Measurements from ENCODE around the gene CMPK2. TPM values are rescaled to one million over a fixed set of nuclear protein-coding genes. Genes with fewer than 3 reads are reported as not detected.

CMPK2 gene
- total and polyA plus RNA-seq, 7 experiments from 2014 or later, result 4.0 to 63.0 (median 6.6) TPM

DNA sequence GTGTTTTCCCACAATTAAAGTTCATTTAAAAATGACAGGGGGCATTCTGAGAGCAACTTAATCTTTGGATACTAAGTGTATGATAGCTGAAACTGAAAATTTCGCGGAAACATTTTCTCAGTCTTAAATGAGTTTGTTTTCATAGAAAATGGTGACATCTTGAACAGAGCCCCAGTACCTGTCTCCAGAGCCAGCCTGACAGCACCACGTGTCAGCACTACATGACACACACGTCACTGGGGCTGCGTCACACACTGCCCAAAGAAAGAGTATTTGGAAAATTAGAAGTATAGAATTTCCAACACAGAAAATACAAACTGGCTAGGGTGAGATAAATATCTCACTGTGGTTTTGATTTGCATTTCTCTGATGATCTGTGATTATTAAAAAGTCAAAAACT is 50.8 kb downstream of the CMPK2 start:
- H3K9me3 ChIP-seq (ENCODE audit: control insufficient read depth in 2 of 3, low read length in 3 of 3), result no peaks in the 10 kb centered on the region
- ChIA-PET POLR2A (no interaction called here), CTCF (no interaction called here)
- no peaks in the 10 kb centered on the region for H3K36me3 ChIP-seq (ENCODE audit: control insufficient read depth in 2 of 3, insufficient read depth in 3 of 3, low read length in 3 of 3)
- no peaks in the 10 kb centered on the region for H3K27me3 ChIP-seq (ENCODE audit: control insufficient read depth in 2 of 2, insufficient read depth in 2 of 2, low read length in 2 of 2)
- H3K4me1 Mint-ChIP-seq, result peaks cover 0 to 4% (median 0%) of the 10 kb centered on the region in 7 donors
- H3K4me3 ChIP-seq (ENCODE audit: low read length), result no peak overlapping the region
- no peak overlapping the region for H3K27ac Mint-ChIP-seq
- intact Hi-C loops (cut with micrococcal nuclease), result no loop called here
- no peaks in the 10 kb centered on the region for H3K4me1 ChIP-seq (ENCODE audit: control insufficient read depth in 2 of 2, insufficient read depth in 2 of 2, low read length in 2 of 2)
- ATAC-seq, result no peak
- no peak overlapping the region for H3K27ac ChIP-seq (ENCODE audit: low read depth, low read length)
- H3K36me3 Mint-ChIP-seq, result no peaks in the 10 kb centered on the region
- DNase-seq, result no peak
- peaks cover 8 to 32% (median 17%) of the 10 kb centered on the region in 5 donors for H3K27me3 Mint-ChIP-seq
- peaks cover 0 to 3% (median 0%) of the 10 kb centered on the region in 11 donors for H3K9me3 Mint-ChIP-seq
- no peak overlapping the region for H3K4me3 Mint-ChIP-seq

DNA sequence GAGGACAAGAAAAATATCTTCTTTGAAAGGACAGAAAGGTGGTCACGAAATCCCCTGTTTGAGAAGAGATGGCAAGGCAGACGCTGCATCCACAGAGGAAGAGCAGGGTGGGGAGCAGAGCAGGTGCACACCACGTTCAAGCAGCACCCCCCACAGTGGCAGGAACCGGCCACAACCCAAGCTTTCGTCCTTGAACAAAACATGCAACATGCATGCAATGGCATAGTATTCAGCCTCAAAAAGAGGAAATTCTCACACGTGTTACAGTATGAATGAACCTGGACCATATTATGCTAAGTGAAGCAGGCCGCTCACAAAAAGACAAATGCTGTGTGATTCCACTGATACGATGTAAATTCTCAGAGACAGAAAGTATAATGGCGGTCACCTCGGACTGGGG is 51.4 kb downstream of the CMPK2 start:
- Histone ChIP-seq H3K9me3 (ENCODE audit: control insufficient read depth in 2 of 3, low read length in 3 of 3) (no peaks in the 10 kb centered on the region), H3K27me3 (ENCODE audit: control insufficient read depth in 2 of 2, insufficient read depth in 2 of 2, low read length in 2 of 2) (no peaks in the 10 kb centered on the region), H3K4me1 (ENCODE audit: control insufficient read depth in 2 of 2, insufficient read depth in 2 of 2, low read length in 2 of 2) (no peaks in the 10 kb centered on the region), H3K27ac (ENCODE audit: low read depth, low read length) (no peak overlapping the region), H3K4me3 (ENCODE audit: low read length) (no peak overlapping the region), H3K36me3 (ENCODE audit: control insufficient read depth in 2 of 3, insufficient read depth in 3 of 3, low read length in 3 of 3) (no peaks in the 10 kb centered on the region)
- intact Hi-C loops (cut with micrococcal nuclease), result no loop called here
- DNase-seq (no peak), ATAC-seq (no peak)
- ChIA-PET POLR2A (no interaction called here), CTCF (no interaction called here)
- H3K27me3 Mint-ChIP-seq, result peaks cover 8 to 30% (median 19%) of the 10 kb centered on the region in 5 donors
- no peak overlapping the region for H3K27ac Mint-ChIP-seq
- H3K36me3 Mint-ChIP-seq, result no peaks in the 10 kb centered on the region
- H3K4me3 Mint-ChIP-seq, result no peak overlapping the region
- peaks cover 0 to 4% (median 0%) of the 10 kb centered on the region in 7 donors for H3K4me1 Mint-ChIP-seq
- peaks cover 0 to 3% (median 0%) of the 10 kb centered on the region in 11 donors for H3K9me3 Mint-ChIP-seq

DNA sequence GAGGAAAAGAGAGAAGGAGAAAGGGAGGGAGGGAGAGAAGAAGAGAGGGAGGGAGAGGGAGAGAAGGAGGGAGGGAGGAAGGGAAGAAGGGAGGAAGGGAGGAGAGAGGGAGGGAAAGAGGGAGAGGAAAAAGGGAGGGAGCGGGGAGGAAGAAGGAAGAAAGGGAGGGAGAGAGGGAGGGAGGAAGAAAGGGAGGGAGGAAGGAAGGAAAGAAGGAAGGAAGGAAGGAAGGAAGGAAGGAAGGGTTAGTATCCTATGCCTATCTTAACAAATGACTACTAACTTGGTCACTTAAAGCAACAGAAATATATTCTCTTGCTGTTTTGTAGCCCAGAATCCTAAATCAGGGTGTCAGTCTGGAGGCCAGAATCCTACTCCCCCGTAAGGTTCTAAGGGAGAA is 52.1 kb downstream of the CMPK2 start:
- Mint-ChIP-seq H3K4me1 (peaks cover 0 to 4% (median 0%) of the 10 kb centered on the region in 7 donors), H3K9me3 (peaks cover 0 to 3% (median 0%) of the 10 kb centered on the region in 11 donors), H3K27ac (no peak overlapping the region), H3K36me3 (no peaks in the 10 kb centered on the region), H3K27me3 (peaks cover 8 to 33% (median 21%) of the 10 kb centered on the region in 5 donors), H3K4me3 (no peak overlapping the region)
- Histone ChIP-seq H3K27ac (ENCODE audit: low read depth, low read length) (no peak overlapping the region), H3K9me3 (ENCODE audit: control insufficient read depth in 2 of 3, low read length in 3 of 3) (no peaks in the 10 kb centered on the region), H3K4me3 (ENCODE audit: low read length) (no peak overlapping the region), H3K36me3 (ENCODE audit: control insufficient read depth in 2 of 3, insufficient read depth in 3 of 3, low read length in 3 of 3) (no peaks in the 10 kb centered on the region), H3K27me3 (ENCODE audit: control insufficient read depth in 2 of 2, insufficient read depth in 2 of 2, low read length in 2 of 2) (no peaks in the 10 kb centered on the region), H3K4me1 (ENCODE audit: control insufficient read depth in 2 of 2, insufficient read depth in 2 of 2, low read length in 2 of 2) (no peaks in the 10 kb centered on the region)
- ATAC-seq, result no peak
- ChIA-PET CTCF (no interaction called here), POLR2A (no interaction called here)
- intact Hi-C loops (cut with micrococcal nuclease), result no loop called here
- no peak for DNase-seq

DNA sequence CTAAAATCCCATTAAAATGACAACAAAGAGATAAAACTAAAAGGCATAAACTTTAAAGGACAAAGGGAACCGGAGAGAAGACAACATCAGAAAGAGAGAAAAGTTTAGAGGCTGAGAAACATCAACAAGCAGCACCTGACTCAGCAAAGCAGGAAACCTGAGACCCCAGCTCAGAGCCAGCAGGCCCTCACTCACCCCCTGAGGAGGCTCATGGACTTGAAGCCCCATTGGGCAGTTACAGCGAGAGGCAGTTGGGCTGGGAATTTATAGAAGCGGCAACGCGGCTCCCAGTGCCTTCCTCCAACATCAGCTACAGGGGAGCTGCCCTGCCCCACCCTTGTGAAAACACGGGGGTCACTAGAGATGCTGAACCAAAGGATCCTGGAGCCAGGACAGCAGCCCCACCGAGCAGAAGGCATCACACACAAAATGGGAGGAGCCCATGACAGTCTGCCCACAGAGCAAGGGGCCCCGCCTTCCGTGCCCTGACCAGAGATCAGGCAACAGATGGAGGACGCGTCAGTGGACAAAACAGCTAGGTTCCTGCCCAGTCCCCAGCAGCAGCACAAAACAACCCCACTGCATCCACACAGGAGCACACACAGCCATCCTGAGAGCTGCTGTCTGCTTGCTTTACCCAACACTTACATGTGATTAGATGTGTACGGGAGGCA is 52.7 kb downstream of the CMPK2 start:
- no peak overlapping the region for H3K27ac Mint-ChIP-seq
- Histone ChIP-seq H3K4me1 (ENCODE audit: control insufficient read depth in 2 of 2, insufficient read depth in 2 of 2, low read length in 2 of 2) (no peaks in the 10 kb centered on the region), H3K27me3 (ENCODE audit: control insufficient read depth in 2 of 2, insufficient read depth in 2 of 2, low read length in 2 of 2) (no peaks in the 10 kb centered on the region), H3K9me3 (ENCODE audit: control insufficient read depth in 2 of 3, low read length in 3 of 3) (no peaks in the 10 kb centered on the region), H3K36me3 (ENCODE audit: control insufficient read depth in 2 of 3, insufficient read depth in 3 of 3, low read length in 3 of 3) (no peaks in the 10 kb centered on the region), H3K4me3 (ENCODE audit: low read length) (no peak overlapping the region), H3K27ac (ENCODE audit: low read depth, low read length) (no peak overlapping the region)
- no peaks in the 10 kb centered on the region for H3K36me3 Mint-ChIP-seq
- intact Hi-C loops (cut with micrococcal nuclease), result no loop called here
- H3K9me3 Mint-ChIP-seq, result peaks cover 0 to 3% (median 0%) of the 10 kb centered on the region in 11 donors
- peaks cover 8 to 33% (median 21%) of the 10 kb centered on the region in 5 donors for H3K27me3 Mint-ChIP-seq
- CTCF ChIA-PET, result no interaction called here
- H3K4me1 Mint-ChIP-seq, result peaks cover 0 to 4% (median 0%) of the 10 kb centered on the region in 7 donors
- DNase-seq, result no peak
- POLR2A ChIA-PET, result no interaction called here
- no peak overlapping the region for H3K4me3 Mint-ChIP-seq
- no peak for ATAC-seq

DNA sequence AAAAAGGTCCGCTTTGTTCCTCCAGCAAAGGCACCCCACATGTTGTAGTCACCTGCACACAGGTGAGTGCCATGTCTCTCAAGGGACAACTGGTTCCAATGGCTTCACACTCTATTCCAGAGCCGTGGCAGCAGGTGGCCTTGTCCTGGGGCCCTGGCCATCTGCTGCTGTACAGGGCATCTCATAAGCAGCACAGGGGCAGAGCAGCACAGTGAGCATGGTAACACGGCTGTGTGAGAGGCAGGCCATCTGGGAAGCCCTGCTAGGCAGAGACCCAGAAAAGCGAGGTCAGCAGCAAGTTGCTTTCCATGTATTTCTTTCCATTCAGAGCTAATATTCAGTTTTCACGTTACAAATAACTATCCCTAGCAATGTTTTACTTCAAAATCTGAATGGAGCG is 54.7 kb downstream of the CMPK2 start:
- POLR2A ChIA-PET, result no interaction called here
- DNase-seq (no peak), ATAC-seq (no peak)
- Mint-ChIP-seq H3K9me3 (peaks cover 0 to 3% (median 0%) of the 10 kb centered on the region in 11 donors), H3K27me3 (peaks cover 8 to 40% (median 22%) of the 10 kb centered on the region in 5 donors), H3K36me3 (no peaks in the 10 kb centered on the region), H3K27ac (peak overlapping the region in 1 of 9 donors; percentile 36), H3K4me1 (peaks cover 0 to 4% (median 0%) of the 10 kb centered on the region in 7 donors), H3K4me3 (no peak overlapping the region)
- intact Hi-C loops (cut with micrococcal nuclease), result no loop called here
- H3K27me3 ChIP-seq (ENCODE audit: control insufficient read depth in 2 of 2, insufficient read depth in 2 of 2, low read length in 2 of 2), result no peaks in the 10 kb centered on the region
- CTCF ChIA-PET, result no interaction called here
- no peaks in the 10 kb centered on the region for H3K9me3 ChIP-seq (ENCODE audit: control insufficient read depth in 2 of 3, low read length in 3 of 3)
- H3K4me1 ChIP-seq (ENCODE audit: control insufficient read depth in 2 of 2, insufficient read depth in 2 of 2, low read length in 2 of 2), result no peaks in the 10 kb centered on the region
- no peak overlapping the region for H3K4me3 ChIP-seq (ENCODE audit: low read length)
- H3K36me3 ChIP-seq (ENCODE audit: control insufficient read depth in 2 of 3, insufficient read depth in 3 of 3, low read length in 3 of 3), result no peaks in the 10 kb centered on the region
- no peak overlapping the region for H3K27ac ChIP-seq (ENCODE audit: low read depth, low read length)

DNA sequence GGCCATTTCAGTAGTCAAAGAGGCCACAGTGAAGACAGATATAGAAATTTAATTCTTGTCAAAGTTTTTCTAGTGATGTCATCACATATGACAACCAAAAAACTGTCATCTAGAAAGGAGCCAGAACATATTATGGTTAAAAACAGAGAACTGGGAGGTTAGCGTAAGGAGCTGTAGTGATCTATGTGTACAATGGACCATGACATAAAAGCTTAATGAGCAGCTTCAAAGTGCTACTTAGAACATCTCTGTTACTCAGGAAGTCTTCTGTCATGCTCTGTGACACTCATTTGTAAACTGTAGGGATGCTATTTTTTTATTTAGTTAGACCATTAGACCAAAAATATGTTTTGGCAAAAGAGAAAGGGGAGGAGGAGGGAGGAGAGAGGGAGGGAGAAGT is 57.3 kb downstream of the CMPK2 start:
- H3K27ac ChIP-seq (ENCODE audit: low read depth, low read length), result no peak overlapping the region
- peaks cover 15 to 53% (median 29%) of the 10 kb centered on the region in 5 donors for H3K27me3 Mint-ChIP-seq
- ChIA-PET CTCF (no interaction called here), POLR2A (no interaction called here)
- H3K27me3 ChIP-seq (ENCODE audit: control insufficient read depth in 2 of 2, insufficient read depth in 2 of 2, low read length in 2 of 2), result no peaks in the 10 kb centered on the region
- intact Hi-C loops (cut with micrococcal nuclease), result no loop called here
- no peaks in the 10 kb centered on the region for H3K36me3 ChIP-seq (ENCODE audit: control insufficient read depth in 2 of 3, insufficient read depth in 3 of 3, low read length in 3 of 3)
- no peak overlapping the region for H3K4me3 Mint-ChIP-seq
- no peaks in the 10 kb centered on the region for H3K36me3 Mint-ChIP-seq
- no peaks in the 10 kb centered on the region for H3K9me3 ChIP-seq (ENCODE audit: control insufficient read depth in 2 of 3, low read length in 3 of 3)
- H3K4me1 Mint-ChIP-seq, result peaks cover 0 to 4% (median 0%) of the 10 kb centered on the region in 7 donors
- peak overlapping the region in 1 of 9 donors; percentile 4 for H3K27ac Mint-ChIP-seq
- H3K4me1 ChIP-seq (ENCODE audit: control insufficient read depth in 2 of 2, insufficient read depth in 2 of 2, low read length in 2 of 2), result no peaks in the 10 kb centered on the region
- H3K4me3 ChIP-seq (ENCODE audit: low read length), result no peak overlapping the region
- DNase-seq (no peak), ATAC-seq (no peak)
- H3K9me3 Mint-ChIP-seq, result no peaks in the 10 kb centered on the region

DNA sequence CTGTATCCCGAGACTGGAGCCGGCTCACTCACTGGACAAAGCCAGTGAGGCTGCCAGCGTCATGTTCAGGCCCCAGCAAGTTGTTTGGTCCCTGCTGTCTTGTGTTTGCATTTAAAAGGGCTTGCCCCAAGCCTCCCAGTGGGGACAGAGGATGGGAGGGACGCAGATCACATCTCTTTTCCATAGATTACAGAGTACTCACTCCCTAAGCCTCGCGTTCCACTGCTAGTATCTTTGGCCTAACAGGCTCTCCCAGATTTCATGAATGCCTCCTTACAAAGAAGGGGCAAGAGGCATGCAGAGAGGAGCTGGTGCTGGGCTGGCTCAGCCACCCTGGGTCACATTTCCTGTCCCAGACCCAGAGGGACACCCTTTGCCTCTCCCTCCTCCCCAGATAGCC is 59.1 kb downstream of the CMPK2 start:
- Histone ChIP-seq H3K9me3 (ENCODE audit: control insufficient read depth in 2 of 3, low read length in 3 of 3) (no peaks in the 10 kb centered on the region), H3K27ac (ENCODE audit: low read depth, low read length) (no peak overlapping the region), H3K27me3 (ENCODE audit: control insufficient read depth in 2 of 2, insufficient read depth in 2 of 2, low read length in 2 of 2) (no peaks in the 10 kb centered on the region), H3K4me3 (ENCODE audit: low read length) (no peak overlapping the region), H3K4me1 (ENCODE audit: control insufficient read depth in 2 of 2, insufficient read depth in 2 of 2, low read length in 2 of 2) (no peaks in the 10 kb centered on the region), H3K36me3 (ENCODE audit: control insufficient read depth in 2 of 3, insufficient read depth in 3 of 3, low read length in 3 of 3) (no peaks in the 10 kb centered on the region)
- no peak overlapping the region for H3K27ac Mint-ChIP-seq
- H3K36me3 Mint-ChIP-seq, result no peaks in the 10 kb centered on the region
- DNase-seq, result no peak
- CTCF ChIA-PET, result interaction anchor here (0.7 kb wide), 1 partner anchor 110 kb away, joined by 3 read pairs; no protein-coding TSS in a partner anchor
- no peak for ATAC-seq
- POLR2A ChIA-PET, result no interaction called here
- H3K4me3 Mint-ChIP-seq, result no peak overlapping the region
- intact Hi-C loops (cut with micrococcal nuclease), result no loop called here
- peaks cover 0 to 2% (median 0%) of the 10 kb centered on the region in 7 donors for H3K4me1 Mint-ChIP-seq
- peaks cover 0 to 2% (median 0%) of the 10 kb centered on the region in 11 donors for H3K9me3 Mint-ChIP-seq
- H3K27me3 Mint-ChIP-seq, result peaks cover 10 to 48% (median 43%) of the 10 kb centered on the region in 5 donors

All from naive thymus-derived CD4-positive, alpha-beta T cell (primary cell).